Stimulated activated naive CD4-positive, alpha-beta T cell (primary cell): ENCODE measurements around the gene C1orf52.
"Not testable (repeated sequence)": the region's sequence is repeated elsewhere in the genome, so short reads cannot be mapped to it uniquely, and the experiment has no call there.

Experiments used
- DNase-seq, 6 experiments: peaks; one replicate each; lab custom pipeline; 2025; lab: John Stamatoyannopoulos, UW

C1orf52 gene

DNA sequence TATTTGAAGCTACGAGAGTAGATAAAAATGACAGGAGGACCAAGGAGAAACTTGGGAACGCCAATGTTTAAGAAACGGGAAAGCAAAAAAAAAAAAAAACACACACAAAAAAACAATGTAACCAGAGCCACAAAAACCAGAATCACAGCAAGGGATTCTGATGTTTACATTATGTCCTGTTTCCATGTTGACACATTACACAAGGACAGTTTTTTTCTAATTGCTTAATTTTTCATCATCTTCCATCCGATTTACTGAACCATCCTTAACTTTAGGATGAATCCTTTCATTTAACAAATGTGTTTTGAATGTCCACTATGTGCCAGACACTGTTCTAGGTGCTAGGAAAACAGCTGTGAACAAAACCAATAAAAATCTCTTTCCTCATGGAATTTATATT lies 18.3 kb upstream of the C1orf52 start:
- DNase-seq = no peak

DNA sequence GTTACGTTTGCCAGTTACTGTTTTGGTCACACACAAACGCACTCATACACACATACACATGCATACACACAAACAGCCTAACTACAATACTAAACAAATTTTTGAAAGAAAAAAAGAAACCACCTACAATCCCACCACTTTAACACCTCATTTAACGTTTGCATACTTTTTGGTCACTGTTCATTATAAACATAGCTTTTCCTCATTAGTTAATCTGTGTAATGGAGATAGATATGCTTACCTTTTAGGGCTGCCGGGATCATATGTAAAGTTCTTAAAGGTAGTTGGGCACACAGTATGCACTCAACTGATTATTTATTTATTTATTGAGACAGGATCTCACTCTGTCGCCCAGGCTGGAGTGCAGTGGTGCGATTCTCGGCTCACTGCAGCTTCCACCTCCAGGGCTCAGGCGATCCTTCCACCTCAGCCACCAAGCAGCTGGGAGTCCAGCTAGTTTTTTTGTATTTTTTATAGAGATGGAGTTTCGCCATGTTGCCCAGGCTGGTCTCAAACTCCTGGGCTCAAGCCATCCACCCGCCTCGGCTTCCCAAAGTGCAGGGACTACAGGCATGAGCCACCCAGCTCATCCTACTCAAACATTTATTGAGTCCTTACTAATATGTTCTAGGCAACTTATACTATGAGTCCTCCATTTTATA lies 17.6 kb upstream of the C1orf52 start:
- no peak for DNase-seq

DNA sequence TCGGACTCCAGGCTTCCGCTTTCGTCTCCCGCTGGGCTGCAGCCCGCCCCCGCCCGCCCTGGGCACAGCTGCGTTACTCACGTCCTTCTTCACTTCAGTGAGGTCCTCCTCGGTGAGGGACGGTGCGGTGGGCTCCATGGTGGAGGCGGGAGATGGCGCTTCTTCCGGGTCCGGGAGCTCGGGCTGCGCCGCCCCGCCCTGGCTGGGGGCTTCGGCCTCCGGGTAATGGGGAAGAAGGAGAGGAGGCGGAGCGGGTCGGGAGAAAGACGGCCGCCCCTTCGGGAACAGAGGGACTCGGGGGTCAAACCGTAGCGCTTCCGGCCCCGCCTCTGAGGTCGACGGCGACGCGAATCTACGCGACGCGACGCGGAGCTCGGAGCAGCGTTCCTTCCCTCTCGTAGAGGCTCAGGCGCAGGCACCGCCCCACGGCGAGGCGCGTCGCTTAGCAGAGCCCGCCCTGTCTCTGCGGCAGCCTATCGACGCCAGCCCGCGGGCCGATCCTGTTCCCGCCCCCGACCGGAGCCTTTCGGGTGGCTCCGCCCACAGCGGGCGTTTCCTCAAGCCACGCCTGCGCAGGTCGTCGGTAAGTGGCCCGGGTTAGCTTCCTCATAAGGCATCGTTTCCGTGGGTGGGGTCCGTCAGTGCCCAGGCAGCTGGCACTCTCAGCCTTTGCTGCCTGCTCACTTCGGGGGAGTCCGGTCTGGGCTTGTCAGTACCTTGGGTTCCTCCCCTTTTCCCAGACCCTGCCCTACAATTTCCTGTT lies 16.9 kb upstream of the C1orf52 start, which contains the start of gene BCL10:
BCL10 (minus strand) TSS at position 418 of the 763 bp plus-strand sequence; CDS start at position 138, 280 bp downstream.
- DNase-seq = peak; percentile 94 to 98 (median 96)

DNA sequence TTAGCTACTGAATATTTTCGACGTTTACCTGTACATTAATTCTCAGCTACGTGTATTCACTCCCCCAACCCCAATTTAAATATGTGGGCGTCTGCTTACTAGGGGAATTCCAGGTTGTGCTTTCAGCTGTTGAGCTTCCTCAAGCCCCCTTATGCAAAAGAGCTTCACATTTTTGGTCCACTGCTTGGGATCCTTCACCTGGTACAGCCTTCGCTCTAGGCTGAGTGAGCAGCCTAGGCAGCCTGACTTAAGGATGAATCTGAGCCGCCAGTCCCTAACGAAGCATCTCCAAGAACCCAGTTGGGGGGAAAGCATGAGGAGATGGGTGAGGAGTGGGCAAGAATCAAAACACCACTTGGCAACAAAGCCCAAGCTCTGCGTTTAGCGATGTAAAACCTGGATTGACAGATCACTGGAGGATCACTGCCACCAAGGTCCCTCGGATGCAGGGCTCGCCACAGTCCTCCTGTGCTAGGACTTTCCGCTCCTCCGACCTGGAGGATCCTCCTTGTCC lies 16.3 kb upstream of the C1orf52 start:
- DNase-seq = peak in 5 of 6 experiments; percentile 16 to 55 (median 26)

DNA sequence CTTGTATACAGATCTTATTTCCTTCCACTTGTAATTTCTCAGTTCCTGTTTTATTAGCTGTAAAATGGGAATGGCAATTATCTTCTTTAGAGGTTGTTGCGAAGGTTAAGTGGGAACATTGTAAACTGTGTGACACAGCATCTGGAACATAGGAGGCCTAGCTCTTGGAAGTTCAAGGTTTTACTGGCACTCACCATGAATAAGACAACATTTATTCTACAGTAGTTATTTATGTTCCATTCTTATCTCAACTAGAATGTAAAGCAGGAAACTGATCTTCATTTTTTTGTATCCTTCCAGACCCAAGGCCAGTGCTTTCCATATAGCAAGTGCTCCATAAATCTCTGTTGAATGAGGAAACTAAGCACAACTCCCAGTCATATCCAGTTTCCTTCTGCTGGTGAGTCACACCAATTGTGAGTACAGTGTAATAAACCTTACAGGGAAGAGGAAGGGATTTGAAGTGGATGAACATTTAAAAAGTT lies 15.5 kb upstream of the C1orf52 start:
- DNase-seq = no peak

DNA sequence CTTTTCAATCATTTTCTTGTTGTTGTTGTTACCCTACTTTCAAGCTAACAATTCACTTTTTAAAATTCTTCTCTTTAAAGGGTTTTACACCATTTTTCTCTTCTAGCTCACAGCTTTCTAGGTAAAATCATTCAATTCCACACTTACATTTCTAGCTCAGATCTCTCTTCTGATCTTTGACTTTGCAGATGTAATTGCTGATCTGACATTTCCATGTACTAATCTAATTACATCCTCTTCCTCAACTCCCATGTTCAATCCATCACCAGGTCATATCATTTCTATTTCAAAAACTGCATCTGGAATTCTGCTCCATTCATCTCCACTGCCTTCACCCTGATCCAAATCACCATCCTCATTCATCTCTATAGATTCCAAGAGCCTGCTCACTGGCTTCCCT lies 13.9 kb upstream of the C1orf52 start:
- no peak for DNase-seq

DNA sequence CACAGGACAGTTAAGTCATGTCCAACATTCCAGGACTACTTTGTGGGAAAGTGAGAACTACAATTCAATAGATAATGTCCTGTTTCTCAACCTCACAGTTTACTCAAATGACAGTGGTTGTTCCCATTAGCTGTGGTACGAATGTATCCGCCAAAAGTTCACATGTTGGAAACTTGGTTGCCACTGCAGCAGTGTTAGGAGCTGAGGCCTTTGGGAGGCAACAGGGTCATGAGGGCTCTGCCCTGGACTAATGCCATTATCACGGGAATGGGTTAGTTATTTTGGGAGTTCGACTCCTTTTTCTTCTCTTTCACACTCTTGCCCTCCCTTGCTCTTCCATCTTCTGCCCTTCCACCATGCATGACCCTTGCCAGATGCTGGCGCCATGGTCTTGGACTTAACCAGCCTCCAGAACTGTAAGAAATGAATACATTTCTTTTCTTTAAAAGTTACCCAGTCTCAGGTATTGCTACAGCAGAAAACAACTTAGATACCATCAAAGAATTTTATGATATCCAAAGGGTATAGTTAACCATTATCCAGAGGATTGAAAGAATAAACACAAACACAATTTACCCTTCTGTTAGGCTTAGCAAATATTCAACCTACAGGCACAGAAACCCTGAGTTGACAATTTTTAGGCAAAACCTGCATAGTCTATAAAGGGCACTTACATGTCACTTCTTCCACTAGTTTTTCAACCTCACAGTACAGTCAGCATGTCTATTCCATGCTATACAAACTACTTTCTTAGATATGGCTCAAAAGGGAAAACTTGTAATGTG lies 9.5 kb upstream of the C1orf52 start:
- DNase-seq = no peak

DNA sequence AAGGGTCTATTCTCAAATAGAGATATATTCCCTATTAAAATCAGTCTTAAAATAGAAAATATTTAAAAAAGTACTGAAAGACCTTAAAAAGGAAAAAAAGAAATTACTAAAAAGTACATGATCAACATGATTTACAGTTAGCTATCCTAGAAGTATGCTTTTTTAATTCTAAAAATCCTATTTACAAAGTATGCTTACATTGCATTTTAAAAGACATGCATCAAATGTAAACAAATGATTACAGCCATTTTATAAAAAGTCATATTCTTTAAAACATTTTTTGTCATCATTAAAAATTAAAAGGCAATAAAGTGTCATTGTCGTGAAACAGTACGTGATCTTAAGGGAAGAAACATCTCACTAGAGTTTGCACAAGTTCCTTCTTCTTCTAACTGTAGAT lies 7.9 kb upstream of the C1orf52 start:
- no peak for DNase-seq

DNA sequence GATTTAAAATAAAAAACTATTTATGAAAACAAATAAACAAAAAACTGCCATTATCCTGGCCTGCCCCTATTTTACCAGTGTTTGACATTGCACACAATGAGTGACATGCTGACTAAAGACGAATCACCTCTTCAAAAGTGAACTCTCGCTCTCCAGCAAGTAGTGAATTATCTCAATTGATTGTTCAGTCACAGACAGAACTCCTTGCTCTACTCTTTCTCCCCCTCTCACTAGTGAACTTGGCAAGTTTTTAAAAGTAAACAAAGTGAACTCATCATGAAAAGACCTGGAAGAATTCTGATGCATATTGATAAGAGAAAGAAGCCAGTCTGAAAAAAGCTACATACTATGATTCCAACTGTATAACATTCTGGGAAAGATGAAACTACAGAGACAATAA lies 4.7 kb upstream of the C1orf52 start:
- no peak for DNase-seq

DNA sequence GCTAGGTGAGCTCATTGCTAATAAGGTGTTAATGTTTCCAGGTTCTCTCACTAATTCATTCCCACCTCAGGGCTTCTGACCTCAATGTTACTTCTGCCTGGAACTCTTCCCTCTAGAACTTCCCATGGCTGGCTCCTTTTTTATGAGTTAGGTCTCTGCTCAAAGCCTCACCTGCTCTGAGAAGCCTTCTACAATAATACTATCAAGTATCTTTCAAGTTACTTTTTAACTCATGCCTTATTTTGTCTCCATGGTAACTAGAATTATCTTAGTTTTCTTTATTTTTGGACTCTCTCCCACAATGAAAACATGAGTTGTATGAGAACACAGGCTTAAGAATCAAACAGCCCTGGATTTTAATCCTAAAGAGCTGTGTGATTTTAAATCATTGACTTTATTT lies 3.5 kb upstream of the C1orf52 start:
- no peak for DNase-seq

DNA sequence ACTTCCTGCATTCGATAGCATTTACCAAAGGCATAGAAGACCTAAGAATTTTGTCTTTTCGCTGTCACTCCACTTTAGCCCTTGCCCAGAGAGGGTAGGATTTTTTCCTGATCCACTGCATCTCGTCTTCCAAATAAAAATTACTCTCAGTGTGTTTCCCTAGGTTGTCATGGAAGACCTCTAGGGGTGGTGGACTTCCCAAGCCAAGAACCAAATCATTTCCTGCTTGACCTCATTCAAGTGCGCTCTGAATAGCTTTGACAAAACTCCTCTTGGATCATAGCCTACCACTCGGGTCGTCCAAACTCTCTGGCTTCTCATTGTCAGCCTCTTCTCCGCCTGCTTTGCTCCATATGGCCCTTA lies 431 bp upstream of the C1orf52 start:
- no peak for DNase-seq

DNA sequence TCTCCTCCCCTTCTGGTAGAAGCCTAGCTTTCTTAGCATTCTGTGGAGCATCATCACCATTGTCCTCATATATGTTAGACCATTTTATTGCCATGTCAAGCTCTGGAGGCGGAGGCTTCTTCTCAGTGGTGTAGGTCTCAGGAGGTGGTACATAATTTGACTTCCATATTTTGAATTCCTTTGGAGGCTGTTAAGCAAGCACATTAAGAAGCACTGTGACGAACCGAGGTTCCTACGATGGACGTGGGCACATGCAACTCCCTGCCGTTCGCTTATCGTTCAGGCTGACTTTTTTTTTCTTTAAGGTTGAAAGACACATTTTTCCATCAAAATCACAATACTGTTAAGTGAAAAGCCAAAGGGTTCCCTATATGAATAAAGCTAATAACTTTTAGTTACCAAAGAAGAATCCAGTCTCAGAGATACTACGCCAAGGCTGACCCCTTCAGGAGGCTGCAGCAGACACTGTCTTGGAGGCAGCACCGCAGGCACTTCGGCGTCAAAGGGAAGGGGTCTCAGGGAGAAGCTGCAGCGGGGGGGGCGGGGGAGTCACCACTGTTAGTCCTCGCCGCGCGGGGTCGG lies 835 bp downstream of the C1orf52 start:
- no peak for DNase-seq

DNA sequence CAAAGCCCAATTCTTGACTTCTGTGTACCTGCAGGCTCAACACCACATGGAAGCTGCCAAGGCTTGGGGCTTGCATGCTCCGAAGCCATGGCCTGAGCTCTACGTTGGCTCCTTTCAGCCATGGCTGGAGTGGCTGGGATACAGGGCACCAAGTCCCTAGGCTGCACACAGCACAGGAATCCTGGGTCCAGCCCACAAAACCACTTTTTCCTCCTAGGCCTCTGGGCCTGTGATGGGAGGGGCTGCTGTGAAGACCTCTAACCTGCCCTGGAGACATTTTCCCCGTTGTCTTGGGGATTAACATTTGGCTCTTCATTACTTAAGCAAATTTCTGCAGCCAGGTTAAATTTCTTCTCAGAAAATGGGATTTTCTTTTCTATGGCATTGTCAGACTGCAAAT lies 10.4 kb downstream of the C1orf52 start:
- not testable (repeated sequence) for DNase-seq

DNA sequence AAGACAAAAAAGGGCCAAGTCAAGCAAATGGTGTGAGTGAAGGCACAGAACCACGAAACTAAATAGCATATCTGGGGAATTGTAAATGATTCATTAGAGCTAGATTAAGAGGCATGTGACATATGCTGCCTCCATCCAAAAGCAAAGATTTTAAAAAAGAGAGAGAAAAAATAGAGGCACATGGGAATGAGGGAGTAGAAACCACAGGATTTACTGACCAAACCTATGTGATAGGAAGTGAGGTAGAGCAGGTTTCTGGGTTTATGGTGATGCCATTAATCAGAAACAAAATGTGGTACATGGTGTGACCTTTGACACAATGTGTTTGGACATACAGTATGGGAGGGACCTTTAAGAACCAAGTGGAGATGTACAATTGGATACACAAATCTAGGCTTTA lies 13.6 kb downstream of the C1orf52 start:
- no peak for DNase-seq

DNA sequence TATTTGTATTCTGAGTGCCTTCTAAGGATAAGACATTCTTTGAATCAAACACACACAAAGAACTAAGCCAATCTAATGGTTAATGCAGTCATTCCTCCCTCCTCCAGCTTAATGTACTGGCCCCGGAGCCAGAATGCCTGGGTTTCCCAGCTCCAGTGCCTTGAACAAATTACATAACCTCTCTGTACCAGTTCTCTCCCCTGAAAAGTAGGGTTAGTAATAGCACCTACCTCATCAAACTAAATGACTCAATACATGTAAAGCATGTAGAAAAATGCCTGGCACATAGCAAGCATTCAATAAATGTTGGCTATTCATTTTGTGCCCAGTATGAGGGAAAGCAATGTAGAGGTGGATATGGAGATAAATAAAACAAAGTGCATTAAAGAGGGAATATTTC lies 14.0 kb downstream of the C1orf52 start:
- DNase-seq = no peak

DNA sequence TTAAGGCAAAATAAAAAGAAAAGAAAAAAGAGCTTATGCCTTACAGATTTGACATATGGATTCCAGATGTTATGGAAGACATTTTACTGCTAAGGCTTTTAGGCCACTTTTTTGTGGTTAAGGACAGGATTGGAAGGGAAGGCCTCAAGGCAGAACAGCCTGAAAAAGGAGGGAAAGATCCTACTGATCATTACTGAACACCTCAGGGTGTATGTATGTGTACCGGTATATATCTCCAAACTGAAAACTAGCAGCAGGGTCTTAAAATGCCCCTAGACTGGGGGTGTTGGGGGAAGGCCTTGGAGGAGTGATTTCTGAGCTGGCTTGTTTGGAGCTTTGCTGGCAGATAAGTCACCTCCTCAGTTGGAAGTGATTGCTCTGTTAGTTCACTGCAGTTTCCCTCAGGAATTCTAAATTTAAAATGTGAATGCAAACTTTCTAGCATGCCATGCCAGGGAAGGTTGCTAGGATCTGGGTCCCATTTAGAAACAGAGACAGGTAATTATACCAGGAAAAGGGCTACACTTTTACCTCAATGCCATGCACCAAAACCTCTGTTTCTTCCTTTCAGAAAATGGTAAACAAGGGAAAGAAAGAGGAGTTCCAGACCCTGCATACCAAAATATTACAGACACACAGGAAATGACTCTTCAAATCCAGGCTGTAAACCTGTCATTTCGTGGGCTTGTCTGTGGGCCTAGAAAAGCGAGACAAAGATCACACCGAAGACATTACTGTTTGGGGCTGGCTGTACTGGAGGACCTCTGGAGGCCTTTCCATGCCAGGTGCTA lies 15.0 kb downstream of the C1orf52 start:
- DNase-seq = no peak

DNA sequence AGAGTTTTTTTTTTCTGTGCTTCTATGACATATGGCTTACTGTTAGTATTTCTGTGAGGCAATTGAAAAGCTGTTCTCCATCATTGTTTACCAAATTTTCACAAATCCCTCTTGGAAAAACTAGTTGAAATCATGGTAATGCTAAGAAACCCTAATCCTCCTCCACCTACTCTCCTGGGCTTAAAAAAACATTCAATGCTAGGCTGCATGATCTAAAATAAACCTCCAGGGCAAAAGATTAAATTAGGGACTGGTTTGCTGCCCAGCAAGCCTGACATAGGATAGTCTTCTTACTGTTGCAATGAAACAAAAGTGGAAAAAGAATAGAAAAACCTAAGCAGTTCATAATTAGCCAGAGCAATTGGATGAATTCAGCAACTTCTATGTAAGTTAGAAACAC lies 16.1 kb downstream of the C1orf52 start:
- no peak for DNase-seq

DNA sequence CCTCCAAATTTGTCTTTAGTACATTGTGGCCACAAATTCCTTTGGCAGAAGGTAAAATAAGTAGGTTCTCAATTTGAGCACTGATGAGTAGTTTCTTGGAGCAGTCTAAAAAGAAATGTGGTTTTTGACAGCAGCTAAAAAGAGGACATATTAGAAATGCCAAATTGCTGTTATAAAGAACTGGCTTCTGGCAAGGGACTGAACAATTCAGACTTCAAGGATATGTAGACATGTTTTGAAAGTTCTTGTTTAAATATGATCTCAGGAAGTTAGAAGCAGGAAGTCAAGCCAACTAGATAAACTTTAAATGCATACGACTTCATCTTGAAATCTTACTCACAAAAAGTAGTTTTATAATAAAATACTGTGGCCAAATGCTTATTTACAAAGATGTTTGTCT lies 18.8 kb downstream of the C1orf52 start:
- DNase-seq = peak in 2 of 6 experiments; percentile 14 to 22

DNA sequence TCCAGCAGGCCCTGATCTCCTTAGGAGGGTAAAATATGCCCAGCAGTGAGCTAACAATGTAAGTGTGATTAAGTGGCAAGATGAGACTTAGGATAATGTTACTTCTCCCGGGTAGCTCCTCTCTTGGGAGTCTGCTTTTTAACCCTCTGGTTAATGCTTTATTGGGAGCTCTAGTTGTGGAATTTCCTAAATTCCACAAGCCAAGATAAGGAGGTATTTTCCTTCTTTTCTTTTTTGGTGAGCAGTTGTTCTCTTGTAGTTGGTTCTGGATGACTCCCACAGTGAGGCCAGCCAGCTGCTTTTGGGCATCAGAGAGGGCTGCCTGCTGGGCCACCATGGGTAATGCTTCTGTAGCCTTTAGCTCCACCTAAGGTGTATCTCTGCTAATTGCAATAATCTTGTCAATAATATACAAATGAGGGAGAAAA lies 19.3 kb downstream of the C1orf52 start:
- DNase-seq = peak in 1 of 6 experiments; percentile 22

DNA sequence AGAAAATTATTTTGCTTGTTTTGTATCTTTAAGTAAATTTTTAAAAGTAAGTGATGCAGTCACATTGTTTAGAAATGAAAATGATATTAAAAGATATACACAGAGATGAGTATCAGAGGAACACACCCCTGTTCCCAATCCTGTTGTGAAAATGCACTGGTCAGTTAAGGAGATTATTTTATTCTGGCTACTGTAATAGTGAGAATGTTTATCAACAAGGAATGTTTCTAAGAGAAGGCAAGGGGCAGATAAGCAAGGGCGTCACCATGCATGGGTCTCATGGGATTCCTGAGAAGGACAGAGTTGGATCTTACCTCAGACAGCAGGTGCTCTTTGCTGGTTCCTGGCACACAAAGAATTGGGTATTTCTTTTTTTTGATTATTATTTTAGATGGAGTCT lies 21.8 kb downstream of the C1orf52 start:
- DNase-seq = no peak

DNA sequence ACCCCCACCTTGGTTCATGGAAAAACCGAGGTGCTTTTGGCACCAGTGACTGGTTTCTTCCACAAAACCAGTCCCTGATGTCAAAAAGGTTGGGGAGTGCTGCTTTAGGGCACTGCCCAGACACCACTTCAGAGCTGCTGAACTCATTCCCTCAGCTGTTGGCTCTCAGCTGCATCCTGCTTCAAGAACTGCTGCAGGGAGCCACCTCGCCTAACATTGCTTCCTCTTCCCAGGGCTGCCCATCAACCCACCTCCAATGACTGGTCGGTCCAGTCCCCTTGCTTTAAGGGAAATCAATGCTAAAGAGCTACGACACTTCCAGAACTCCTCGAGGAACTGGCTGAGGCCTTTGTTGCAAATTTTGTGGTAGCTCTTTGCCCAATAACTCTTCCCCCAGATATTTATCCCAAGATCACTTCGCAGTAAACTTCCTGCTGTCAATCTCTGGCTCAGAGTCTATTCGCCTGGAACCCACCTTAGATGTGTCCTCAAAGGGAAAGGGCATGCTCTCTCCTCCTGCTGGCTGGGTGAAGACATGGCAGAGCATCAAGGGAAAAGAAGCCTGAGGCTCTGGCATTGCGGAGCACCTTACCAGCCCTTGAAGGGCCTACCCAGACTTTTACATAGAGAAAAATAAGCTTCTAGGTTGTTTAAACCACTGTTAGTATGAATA lies 29.0 kb downstream of the C1orf52 start:
- peak in 1 of 6 experiments; percentile 15 for DNase-seq
